Large intestine (tissue), 12 donors: ENCODE measurements around the gene WASF2. TPM values are rescaled to one million over a fixed set of nuclear protein-coding genes. Genes with fewer than 3 reads are reported as not detected.
"Not testable (repeated sequence)": the region's sequence is repeated elsewhere in the genome, so short reads cannot be mapped to it uniquely, and the experiment has no call there.

Source experiments
- DNase-seq, 2 donors: peaks; one replicate each; pipeline versions ENCODE4 v3.0.0 to v3.0.0-alpha.2; 2013
- H3K27ac ChIP-seq: one replicate; pipeline ENCODE4 v1.5.1; 2013; ENCODE audit warnings: low read length
- H3K27me3 ChIP-seq: 2 replicates; pipeline ENCODE4 v1.6.1; 2013; ENCODE audit warnings: low read length; ENCODE audit not compliant: control insufficient read depth, insufficient read depth
- H3K36me3 ChIP-seq: 2 replicates; pipeline ENCODE4 v1.6.1; 2013; ENCODE audit warnings: low read length; ENCODE audit not compliant: control insufficient read depth, insufficient read depth
- H3K4me1 ChIP-seq: one replicate; pipeline ENCODE4 v1.6.1; 2013; ENCODE audit warnings: low read length; ENCODE audit not compliant: control insufficient read depth, insufficient read depth
- H3K4me3 ChIP-seq: one replicate; pipeline ENCODE4 v1.5.1; 2013; ENCODE audit warnings: low read length
- H3K9me3 ChIP-seq: one replicate; pipeline ENCODE4 v1.6.1; 2013; ENCODE audit warnings: mild to moderate bottlenecking, low read depth, low read length, moderate library complexity; ENCODE audit not compliant: control insufficient read depth
- WGBS: methylation state at CpG from one replicate; pipeline ENCODE4 v1.1.5; 2013; ENCODE audit warnings: low lambda C conversion rate; ENCODE audit not compliant: insufficient coverage; 5-methylcytosine and 5-hydroxymethylcytosine counted together
- long read RNA-seq, 11 donors: transcript quantifications; one replicate each; lab custom pipeline, GENCODE V29; 2026
- polyA plus RNA-seq: library from polyadenylated mRNA; unstranded; fragments of 120-200 nt; gene quantifications from one replicate; pipeline ENCODE4 v1.2.1, GENCODE V29; 2013

WASF2 gene, protein sequence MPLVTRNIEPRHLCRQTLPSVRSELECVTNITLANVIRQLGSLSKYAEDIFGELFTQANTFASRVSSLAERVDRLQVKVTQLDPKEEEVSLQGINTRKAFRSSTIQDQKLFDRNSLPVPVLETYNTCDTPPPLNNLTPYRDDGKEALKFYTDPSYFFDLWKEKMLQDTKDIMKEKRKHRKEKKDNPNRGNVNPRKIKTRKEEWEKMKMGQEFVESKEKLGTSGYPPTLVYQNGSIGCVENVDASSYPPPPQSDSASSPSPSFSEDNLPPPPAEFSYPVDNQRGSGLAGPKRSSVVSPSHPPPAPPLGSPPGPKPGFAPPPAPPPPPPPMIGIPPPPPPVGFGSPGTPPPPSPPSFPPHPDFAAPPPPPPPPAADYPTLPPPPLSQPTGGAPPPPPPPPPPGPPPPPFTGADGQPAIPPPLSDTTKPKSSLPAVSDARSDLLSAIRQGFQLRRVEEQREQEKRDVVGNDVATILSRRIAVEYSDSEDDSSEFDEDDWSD
- polyA plus RNA-seq = 56.0 TPM
- long read RNA-seq, donor 1, full-length matches to known transcripts = 8 of 28 reads
- long read RNA-seq, donor 1, partial matches to known transcripts = 20 of 28 reads
- long read RNA-seq, donor 1, other reads (novel, unspliced or antisense) = 0 of 28 reads
- long read RNA-seq, donor 2, full-length matches to known transcripts = 12 of 81 reads
- long read RNA-seq, donor 2, partial matches to known transcripts = 69 of 81 reads
- long read RNA-seq, donor 2, other reads (novel, unspliced or antisense) = 0 of 81 reads
- long read RNA-seq, donor 3 = 0 reads
- long read RNA-seq, donor 4 = 0 reads
- long read RNA-seq, donor 5, full-length matches to known transcripts = 17 of 31 reads
- long read RNA-seq, donor 5, partial matches to known transcripts = 14 of 31 reads
- long read RNA-seq, donor 5, other reads (novel, unspliced or antisense) = 0 of 31 reads
- long read RNA-seq, donor 6, full-length matches to known transcripts = 11 of 50 reads
- long read RNA-seq, donor 6, partial matches to known transcripts = 39 of 50 reads
- long read RNA-seq, donor 6, other reads (novel, unspliced or antisense) = 0 of 50 reads
- long read RNA-seq, donor 7, full-length matches to known transcripts = 5 of 46 reads
- long read RNA-seq, donor 7, partial matches to known transcripts = 41 of 46 reads
- long read RNA-seq, donor 7, other reads (novel, unspliced or antisense) = 0 of 46 reads
- long read RNA-seq, donor 8, full-length matches to known transcripts = 2 of 49 reads
- long read RNA-seq, donor 8, partial matches to known transcripts = 47 of 49 reads
- long read RNA-seq, donor 8, other reads (novel, unspliced or antisense) = 0 of 49 reads
- long read RNA-seq, donor 9, full-length matches to known transcripts = 8 of 27 reads
- long read RNA-seq, donor 9, partial matches to known transcripts = 19 of 27 reads
- long read RNA-seq, donor 9, other reads (novel, unspliced or antisense) = 0 of 27 reads
- long read RNA-seq, donor 10, full-length matches to known transcripts = 7 of 35 reads
- long read RNA-seq, donor 10, partial matches to known transcripts = 28 of 35 reads
- long read RNA-seq, donor 10, other reads (novel, unspliced or antisense) = 0 of 35 reads
- long read RNA-seq, donor 11, full-length matches to known transcripts = 5 of 32 reads
- long read RNA-seq, donor 11, partial matches to known transcripts = 27 of 32 reads
- long read RNA-seq, donor 11, other reads (novel, unspliced or antisense) = 0 of 32 reads

DNA sequence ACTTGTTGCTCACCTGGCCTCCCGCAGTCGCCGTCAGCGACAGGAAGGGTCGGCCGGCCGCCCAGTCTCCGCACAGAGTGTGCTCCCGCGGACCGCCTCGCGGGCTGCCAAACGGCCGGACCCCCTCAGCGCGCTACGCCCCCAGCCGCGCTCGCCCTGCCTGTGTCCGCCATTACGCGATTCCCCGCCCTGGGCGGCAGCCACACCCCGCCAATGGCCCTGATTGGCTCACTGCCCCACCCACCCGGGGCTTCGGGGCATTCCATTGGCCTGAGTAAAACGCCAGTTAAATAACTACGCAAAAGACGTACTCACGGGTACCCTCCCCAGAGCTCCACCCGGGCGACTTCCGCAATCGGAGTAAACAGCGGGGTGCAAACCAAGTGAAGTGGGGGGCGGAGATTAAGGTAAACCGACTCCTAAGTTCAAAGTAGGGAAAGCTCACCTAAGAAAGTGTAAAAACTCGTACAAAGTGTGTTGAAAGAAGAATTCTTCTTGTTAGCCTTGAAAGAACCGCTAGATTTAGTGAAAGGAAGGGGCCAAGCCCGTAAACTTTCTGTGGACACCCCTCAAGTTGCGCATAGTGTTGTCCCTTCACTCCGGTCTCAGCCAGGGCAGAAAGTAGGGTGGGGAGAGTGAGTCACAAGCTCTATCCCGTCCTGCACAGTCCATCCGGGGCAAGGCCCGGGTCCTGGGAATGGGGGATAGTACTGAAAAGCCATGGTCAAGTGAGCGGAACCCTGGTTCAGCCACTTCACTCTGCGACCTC is at the start of gene WASF2:
TSS of gene WASF2 (minus strand) at position 195 of the 769 bp plus-strand sequence. CDS start 61,277 bp downstream, outside the sequence.
- peak within 1 kb of the TSS; percentile 89 for H3K4me3 ChIP-seq
- H3K9me3 ChIP-seq = no peaks in the 10 kb centered on the region
- H3K27ac ChIP-seq = peak within 1 kb of the TSS; percentile 98
- no peaks in the 10 kb centered on the region for H3K27me3 ChIP-seq
- DNase-seq = peak; percentile 97 to 99
- H3K36me3 ChIP-seq = no peaks in the 10 kb centered on the region
- 0% methylated on average over 1 of the region's 50 CpGs for WGBS
- peaks cover 27% of the 10 kb centered on the region for H3K4me1 ChIP-seq

DNA sequence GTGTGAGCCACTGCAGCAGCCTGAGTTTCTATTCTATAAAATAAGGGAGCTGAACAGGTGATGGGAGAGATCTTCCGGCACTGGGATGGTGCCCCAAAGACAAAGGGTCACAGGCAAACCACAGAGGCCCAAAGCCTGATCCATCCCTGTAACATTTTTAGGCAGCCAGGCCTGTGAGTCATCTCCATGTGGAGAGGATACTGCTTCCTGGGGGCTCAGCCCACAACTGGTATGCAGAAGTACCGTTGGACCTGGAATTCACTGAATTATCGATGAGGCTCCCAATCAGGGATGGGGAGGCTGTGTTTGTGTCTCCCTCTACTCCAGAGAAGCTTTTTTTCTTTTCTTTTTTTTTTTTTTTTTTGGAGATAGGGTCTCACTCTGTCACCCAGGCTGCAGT is 48.8 kb upstream of the WASF2 start:
- no peaks in the 10 kb centered on the region for H3K9me3 ChIP-seq
- no peak for DNase-seq
- no CpG with 5 or more reads among the region's 3 CpGs for WGBS
- H3K4me3 ChIP-seq = no peak overlapping the region
- no peak overlapping the region for H3K27ac ChIP-seq
- peaks cover 32% of the 10 kb centered on the region for H3K36me3 ChIP-seq
- H3K27me3 ChIP-seq = no peaks in the 10 kb centered on the region
- peaks cover 37% of the 10 kb centered on the region for H3K4me1 ChIP-seq

DNA sequence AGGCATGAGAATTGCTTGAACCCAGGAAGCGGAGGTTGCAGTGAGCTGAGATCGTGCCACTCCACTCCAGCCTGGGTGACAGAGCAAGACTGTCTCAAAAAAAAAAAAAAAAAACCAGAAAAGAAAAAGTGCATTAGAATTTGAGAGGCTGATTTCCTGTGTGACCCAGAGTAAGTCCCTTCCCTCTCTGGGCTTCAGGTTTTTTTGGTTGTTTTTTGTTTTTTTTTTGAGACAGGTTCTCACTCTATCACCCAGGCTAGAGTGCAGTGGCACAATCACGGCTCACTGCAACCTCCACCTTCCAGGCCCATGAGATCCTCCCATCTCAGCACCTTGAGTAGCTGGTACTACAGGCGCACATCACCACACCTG is 48.3 kb upstream of the WASF2 start:
- WGBS = no CpG with 5 or more reads among the region's 4 CpGs
- Histone ChIP-seq H3K4me1 (peaks cover 32% of the 10 kb centered on the region), H3K36me3 (peaks cover 37% of the 10 kb centered on the region)
- not testable (repeated sequence) for H3K27ac ChIP-seq, H3K9me3 ChIP-seq, H3K27me3 ChIP-seq, DNase-seq, H3K4me3 ChIP-seq

DNA sequence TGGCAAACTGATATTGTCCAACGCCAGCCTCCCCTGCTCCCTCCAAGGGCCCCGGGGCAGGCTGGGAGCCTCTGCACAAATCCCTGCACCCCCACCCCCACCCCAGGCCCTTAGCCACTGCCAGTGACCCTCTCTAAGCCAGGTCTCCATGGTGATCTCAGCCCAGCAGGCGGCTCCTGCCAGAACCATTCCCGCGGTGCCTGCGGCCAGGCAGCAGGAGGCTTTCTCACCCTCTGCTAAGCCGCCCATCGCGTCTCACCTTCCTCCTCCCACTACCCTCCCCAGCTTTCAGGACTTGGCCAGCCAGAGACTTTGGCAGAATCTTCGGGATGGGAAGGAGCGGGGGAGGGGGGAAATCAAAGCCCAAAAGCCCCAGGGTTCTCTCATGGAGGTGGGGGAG is 46.8 kb upstream of the WASF2 start:
- no peak for DNase-seq
- H3K9me3 ChIP-seq = no peaks in the 10 kb centered on the region
- H3K27me3 ChIP-seq = no peaks in the 10 kb centered on the region
- peaks cover 40% of the 10 kb centered on the region for H3K36me3 ChIP-seq
- WGBS = no CpG with 5 or more reads among the region's 11 CpGs
- H3K27ac ChIP-seq = peak overlapping the region; percentile 8
- peaks cover 20% of the 10 kb centered on the region for H3K4me1 ChIP-seq
- no peak overlapping the region for H3K4me3 ChIP-seq

DNA sequence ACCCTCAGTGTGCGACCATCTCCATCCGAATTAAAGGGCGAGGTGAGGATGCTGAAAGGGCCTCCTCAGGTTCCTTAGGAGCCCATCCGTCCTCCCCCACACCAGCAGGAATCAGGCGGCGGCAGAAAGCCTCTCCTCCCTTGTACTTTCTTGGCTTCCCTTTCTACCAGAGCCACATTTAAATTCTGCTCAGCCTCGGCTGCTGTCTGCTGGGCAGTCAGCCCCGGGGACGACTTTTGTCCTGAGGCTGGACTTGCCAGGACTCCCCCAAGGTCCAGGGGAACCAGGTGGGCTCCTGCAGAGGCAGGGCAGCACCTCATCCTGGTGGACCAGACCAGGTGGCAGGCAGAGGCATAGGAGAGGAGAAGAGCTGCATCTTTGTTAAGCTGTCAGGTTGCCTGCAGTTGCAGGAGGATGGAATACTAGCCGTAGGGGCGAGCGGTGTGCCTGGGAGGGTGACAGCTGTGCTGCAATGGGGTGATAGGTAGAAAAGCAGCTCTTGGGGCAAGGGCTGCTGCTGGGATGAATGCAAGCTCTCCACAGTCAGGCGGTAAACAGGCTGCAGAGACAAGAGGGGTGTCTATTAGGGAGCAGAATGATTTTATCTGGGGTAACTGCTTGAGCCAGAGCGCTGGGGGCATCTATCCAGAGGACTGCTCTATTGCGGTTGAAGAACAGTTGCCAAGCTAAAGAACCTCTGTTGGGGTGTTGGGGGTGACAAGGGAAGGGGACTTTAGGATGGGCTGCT is 46.2 kb upstream of the WASF2 start:
- H3K27ac ChIP-seq = no peak overlapping the region
- WGBS = no CpG with 5 or more reads among the region's 15 CpGs
- peaks cover 16% of the 10 kb centered on the region for H3K4me1 ChIP-seq
- no peak overlapping the region for H3K4me3 ChIP-seq
- no peaks in the 10 kb centered on the region for H3K9me3 ChIP-seq
- H3K36me3 ChIP-seq = peaks cover 44% of the 10 kb centered on the region
- DNase-seq = no peak
- H3K27me3 ChIP-seq = no peaks in the 10 kb centered on the region

DNA sequence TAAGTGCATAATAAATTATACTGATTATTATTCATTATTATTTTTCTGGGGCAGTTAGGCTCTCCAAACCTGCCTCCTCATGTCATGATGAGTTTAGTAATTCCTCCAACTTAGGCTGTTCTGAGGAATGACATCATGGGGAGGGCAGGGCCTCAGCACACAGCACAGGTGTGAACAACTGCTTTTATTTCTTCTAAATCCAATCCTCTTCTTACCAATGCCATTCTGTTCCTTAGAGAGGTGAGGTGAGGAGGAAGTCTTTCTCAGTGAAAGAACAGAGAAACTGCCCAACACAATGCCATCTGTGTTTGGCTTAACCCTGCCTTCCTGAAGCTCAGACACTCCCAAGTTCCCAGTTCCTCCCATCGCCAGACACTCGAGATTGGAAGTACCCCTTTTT is 45.4 kb upstream of the WASF2 start:
- no CpG with 5 or more reads among the region's 2 CpGs for WGBS
- Histone ChIP-seq H3K27ac (no peak overlapping the region), H3K4me3 (no peak overlapping the region), H3K9me3 (no peaks in the 10 kb centered on the region), H3K27me3 (no peaks in the 10 kb centered on the region), H3K4me1 (peaks cover 8% of the 10 kb centered on the region), H3K36me3 (peaks cover 41% of the 10 kb centered on the region)
- DNase-seq = no peak

DNA sequence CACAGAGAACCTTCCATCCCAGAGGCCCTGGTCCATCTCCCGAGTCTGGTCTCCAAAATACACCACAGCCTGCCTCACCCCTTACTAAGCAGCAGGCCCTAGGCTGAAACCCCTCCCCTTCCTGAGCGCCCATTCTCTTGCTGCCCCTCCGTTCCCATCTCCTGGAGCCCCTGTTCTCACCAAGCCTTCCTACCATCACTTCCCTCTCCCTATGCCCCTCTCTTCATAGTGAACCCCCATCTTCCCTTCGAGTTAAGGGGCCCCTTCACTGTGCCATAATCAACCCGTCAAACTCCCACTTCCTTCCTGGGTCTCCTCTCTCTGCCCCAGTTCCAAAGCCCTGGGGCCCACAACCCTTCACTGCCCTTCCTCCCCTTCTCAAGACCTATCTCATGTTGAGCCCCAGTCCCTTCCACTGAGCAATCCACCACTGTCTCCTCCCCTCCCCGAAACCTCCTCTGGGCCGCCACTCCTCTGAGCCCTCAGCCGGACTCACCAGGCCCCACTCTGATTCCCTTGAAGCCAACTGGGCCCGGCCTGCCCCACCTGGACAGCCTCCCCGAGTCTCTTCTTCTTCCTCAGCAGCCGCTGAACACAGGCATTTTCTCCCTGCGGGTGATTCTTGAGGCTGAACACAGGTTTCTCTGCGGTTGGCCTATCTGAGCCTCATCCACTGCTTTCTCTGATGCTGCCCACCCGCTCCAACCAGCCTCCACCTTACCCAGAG is 42.2 kb upstream of the WASF2 start:
- H3K36me3 ChIP-seq = peaks cover 30% of the 10 kb centered on the region
- no peaks in the 10 kb centered on the region for H3K9me3 ChIP-seq
- no peak overlapping the region for H3K27ac ChIP-seq
- WGBS = 69% methylated on average over 3 of the region's 14 CpGs
- no peaks in the 10 kb centered on the region for H3K27me3 ChIP-seq
- peaks cover 21% of the 10 kb centered on the region for H3K4me1 ChIP-seq
- H3K4me3 ChIP-seq = no peak overlapping the region
- DNase-seq = no peak

DNA sequence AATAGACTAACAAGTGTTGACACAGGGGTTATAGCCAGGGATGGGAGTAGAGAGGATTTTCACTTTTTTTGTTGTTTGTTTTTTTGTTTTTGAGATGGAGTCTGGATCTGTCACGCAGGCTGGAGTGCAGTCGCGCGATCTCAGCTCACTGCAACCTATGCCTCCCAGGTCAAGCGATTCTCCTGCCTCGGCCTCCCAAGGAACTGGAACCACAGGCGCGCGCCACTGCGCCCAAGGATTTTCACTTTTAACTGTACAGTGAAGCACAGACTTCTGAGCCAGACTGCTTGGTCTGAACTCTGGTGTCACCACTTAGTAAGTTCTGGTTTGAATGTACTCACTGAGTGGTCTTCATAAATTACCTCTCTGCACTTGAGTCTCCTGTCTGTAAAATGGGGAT is 40.2 kb upstream of the WASF2 start:
- Histone ChIP-seq H3K4me1 (peaks cover 36% of the 10 kb centered on the region), H3K27ac (peak overlapping the region; percentile 98), H3K27me3 (no peaks in the 10 kb centered on the region), H3K36me3 (peaks cover 21% of the 10 kb centered on the region), H3K9me3 (no peaks in the 10 kb centered on the region), H3K4me3 (no peak overlapping the region)
- DNase-seq = no peak
- no CpG with 5 or more reads among the region's 10 CpGs for WGBS
